Breast epithelium (tissue), 3 donors: ENCODE data around the gene FARP1.

Experiments
- CTCF ChIP-seq, 3 donors: fragments of 450-650 bp; IDR thresholded peaks; one replicate each; pipeline ENCODE4 v1.5.1; 2016 to 2017; ENCODE audit warnings: antibody characterized with exemption in 3 of 3, mild to moderate bottlenecking in 3 of 3, moderate library complexity in 3 of 3
- POLR2A ChIP-seq: fragments of 450-650 bp; IDR thresholded peaks from one replicate; pipeline ENCODE4 v1.6.1; 2016; ENCODE audit warnings: antibody characterized with exemption, mild to moderate bottlenecking, moderate library complexity
- POLR2AphosphoS5 ChIP-seq, 3 donors: sonication (generic); formaldehyde crosslinking; IDR thresholded peaks; one replicate each; pipeline ENCODE4 v1.6.1; 2017; ENCODE audit warnings: antibody characterized with exemption in 3 of 3

GRCh38 chr13:98309569-98310335 lies 166.9 kb downstream of the FARP1 start:
- TF ChIP-seq CTCF (IDR thresholded peaks at IDR 0.05), result no peak
- TF ChIP-seq POLR2AphosphoS5 (IDR thresholded peaks at IDR 0.05), result no peak
- no peak for TF ChIP-seq POLR2A
